HG03135 (cell line): ENCODE data around the gene TLR5.

ENCODE experiments used
- ATAC-seq: cut with Tn5 transposase; IDR thresholded peaks from one replicate; pipeline ENCODE4 v1.9.1; 2021; ENCODE audit warnings: mild to moderate bottlenecking, moderate library complexity; ENCODE audit not compliant: unreplicated experiment

The TLR5 gene

DNA sequence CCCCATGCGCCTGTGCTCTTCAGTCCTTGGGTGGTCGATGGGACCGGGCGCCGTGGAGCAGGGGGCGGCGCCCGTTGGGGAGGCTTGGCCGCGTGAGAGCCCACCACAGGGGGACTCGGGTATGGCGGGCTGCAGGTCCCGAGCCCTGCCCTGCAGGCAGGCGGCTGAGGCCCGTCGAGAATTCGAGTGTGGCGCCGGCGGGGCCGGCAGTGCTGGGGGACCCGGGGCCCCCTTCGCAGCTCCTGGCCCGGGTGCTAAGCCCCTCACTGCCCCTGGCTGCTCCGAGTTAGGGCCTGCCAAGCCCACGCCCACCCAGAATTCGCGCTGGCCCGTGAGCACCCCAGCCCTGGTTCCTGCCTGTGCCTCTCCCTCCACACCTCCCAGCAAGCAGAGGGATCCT, 26.1 kb downstream of the TLR5 start:
- ATAC-seq, result no peak

DNA sequence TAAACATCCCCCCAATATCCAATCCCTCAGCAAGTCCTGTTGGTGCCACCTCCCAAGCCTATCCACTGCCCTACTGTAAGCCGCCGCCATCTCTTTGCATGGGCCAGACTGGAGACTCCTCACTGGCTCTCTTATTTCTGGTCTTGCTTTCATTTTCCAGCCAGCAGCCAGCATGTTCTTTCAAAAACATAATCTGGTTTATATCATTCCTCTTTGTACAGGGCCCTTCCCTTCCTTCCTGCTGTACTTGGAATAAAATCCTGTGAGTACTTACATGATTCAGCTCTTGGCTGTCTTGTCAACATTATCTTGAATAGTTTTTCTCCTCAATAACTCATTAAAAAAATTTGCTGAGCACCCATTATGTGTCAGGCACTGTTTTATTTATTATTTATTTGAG, 28.2 kb downstream of the TLR5 start:
- ATAC-seq, result no peak

DNA sequence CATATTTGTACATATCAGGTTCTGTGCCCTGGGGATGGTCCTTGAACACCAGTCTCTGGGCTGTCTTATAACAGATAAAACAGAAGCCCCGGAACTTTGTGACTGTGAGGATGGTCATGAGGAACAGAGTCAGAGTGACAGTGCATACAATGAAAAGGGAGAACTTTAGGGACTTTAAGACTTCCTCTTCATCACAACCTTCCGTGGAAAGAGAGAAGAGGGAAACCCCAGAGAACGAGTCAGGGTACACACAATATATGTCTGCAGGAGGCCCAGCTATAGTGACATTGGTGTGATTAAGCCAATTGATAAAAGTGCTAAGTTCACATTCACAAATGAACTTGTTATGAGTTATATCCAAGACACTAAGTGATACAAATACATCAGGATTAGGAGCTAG, 32.1 kb downstream of the TLR5 start:
- no peak for ATAC-seq

DNA sequence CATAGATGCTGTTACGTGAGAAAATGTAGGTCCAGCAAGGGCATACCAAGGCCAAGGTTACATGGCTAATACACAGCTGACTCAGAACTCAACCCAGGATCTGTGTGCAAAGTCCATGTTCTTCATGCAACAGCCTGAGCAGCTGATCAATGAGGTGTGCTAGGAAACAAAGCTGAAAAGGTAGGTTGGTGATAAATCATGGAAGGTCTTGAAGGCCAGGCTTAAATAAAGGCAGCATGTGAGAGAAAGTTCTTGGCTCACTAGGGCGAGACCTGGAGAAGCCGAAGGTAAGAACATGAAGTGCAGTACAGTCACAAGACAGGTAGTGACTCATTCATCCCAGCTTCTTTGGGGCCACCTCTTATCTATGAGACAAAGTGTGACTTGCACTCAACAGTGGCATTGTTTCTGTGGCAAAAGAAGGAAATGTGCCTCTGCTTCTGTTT, 33.4 kb downstream of the TLR5 start:
- no peak for ATAC-seq

DNA sequence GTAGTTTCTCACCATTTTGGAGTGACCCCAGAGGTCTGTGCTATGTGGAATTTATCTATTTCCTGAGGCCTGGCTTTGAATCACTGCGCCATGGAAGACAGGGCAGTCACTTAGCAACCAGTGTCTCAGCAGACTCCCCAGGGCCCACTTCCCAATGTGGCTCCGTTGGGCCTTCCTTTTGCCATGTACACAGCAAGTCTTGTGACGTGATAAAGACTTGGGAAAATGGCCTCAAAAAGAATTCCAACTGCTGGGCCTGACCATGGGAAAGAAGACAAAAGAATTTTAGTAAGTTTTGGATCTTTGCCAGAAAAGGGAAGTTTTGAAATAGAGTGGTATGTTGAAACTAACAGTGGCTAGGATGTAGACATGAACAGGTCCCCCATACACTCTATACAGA, 36.2 kb downstream of the TLR5 start:
- ATAC-seq, result no peak

DNA sequence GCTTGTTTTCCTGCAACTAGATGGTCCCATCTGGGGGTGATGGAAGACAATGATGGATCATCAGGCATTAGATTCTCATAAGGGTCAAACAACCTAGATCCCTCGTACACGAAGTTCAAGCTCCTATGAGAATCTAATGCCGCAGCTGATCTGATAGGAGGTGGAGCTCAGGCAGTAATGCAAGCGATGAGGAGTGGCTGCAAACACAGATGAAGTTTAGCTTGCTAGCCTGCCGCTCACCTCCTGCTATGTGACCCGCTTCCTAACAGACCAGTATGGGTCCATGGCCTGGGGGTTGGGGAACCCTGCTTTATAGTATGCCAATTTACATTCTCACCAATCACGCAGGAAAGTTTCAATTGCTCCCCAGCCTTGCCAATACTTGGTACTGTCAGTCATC, 37.5 kb downstream of the TLR5 start:
- no peak for ATAC-seq

DNA sequence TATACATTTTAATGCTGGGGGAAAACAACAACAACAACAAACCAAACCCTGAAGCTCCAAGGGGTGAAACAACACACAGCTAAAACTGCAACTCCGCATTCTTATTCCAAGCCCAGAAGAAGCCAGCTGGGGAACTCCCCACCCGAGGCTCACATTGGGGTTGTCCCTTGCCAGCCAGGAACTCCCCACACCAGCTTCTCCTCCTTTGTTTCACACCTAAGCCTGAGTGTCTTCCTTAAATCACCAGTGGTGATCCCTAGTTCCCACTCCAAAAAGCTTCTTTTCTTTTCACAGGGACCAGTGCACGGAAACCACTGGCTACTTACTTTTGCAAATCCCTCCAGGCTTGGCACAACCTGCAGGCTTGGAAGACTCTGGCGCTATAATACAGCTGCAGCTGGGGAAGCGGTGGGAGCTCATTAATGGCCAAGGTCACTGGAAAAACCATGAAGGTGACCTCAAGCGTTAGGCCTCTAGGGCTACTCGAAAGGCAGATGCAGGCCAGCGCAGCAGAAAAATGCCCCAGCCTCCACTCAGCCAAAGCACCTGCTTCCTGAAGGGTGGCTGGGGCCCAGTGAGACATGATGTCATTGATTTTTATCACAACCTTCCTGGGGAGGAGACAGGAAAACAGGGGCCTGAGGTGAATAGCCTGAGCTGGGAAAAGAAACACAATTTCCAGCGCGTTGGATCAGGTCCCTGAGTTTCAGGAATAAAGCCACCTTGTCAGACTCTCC, 40.1 kb downstream of the TLR5 start:
- no peak for ATAC-seq

DNA sequence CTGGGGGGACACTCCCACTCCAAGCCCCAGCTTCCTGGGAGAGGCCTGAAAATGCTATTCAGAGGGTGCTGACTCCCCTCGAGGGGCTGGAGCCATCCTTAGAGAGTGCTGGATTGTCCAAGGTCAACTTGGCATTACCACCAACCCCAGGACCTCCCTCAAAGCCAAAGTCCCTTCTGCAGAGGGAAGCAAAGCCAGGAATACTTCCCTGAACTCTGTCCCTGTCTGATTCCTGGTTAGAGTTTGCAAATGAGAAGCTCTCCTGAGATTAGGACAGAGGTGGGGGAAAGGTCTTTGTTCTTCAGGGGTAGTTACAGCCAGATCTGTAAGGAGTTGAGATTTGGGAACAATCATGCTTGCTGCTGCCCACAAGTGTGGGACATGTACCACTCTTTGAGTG, 45.3 kb downstream of the TLR5 start:
- ATAC-seq, result no peak

DNA sequence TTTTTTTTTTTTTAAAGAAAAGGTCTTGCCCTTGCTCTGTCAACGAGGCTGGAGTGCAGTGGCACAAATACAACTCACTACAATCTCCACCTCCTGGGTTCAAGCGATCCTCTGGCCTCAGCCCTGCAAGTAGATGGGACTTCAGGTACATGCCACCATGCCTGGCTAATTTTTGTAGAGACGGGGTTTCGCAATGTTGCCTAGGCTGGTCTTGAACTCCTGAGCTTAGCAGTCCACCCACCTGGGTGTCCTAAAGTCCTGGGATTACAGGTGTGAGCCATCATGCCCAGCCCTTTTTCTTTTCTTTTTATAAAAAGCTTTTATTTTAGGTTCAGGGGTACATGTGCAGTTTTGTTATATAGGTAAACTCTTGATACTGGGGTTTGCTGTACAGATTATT, 47.2 kb downstream of the TLR5 start:
- ATAC-seq, result no peak

DNA sequence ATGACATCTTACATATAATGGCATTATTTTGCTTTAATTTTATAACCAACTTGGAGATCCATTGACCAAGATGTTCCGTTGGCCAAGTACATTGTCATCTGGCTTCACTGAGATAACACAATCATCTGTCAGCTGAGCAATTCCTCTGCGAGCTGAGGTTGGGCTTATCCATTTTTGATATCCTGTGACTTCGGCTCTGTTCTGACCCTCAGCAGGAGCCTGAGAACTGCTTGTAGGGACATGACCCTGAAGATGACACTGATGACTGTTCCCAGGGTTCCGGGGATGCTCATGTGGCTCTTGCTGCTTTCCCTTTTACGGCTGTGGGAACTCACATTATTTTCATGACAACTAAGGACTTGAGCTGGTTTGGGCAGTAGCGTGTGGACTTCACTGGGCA, 51.2 kb downstream of the TLR5 start:
- no peak for ATAC-seq

DNA sequence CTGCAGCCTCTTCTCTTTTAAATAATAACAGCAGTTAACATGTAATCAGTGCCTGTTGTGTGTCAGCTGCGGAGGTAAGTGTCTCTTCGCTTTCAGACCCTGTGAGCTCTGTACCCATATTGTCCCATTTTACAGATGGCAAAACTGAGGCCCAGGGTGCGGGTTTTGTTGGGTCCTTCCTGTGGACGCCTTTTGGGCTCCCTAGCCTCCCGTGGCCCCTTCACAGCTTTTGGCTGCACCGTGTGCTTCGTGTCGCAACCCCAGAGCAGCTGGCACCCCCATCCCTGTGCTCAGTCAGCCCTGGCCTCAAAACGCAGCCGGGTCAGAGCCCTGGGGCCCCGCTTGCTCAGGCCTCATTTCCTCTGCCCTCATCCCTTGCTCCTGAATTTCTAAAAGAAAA, 53.8 kb downstream of the TLR5 start:
- no peak for ATAC-seq

DNA sequence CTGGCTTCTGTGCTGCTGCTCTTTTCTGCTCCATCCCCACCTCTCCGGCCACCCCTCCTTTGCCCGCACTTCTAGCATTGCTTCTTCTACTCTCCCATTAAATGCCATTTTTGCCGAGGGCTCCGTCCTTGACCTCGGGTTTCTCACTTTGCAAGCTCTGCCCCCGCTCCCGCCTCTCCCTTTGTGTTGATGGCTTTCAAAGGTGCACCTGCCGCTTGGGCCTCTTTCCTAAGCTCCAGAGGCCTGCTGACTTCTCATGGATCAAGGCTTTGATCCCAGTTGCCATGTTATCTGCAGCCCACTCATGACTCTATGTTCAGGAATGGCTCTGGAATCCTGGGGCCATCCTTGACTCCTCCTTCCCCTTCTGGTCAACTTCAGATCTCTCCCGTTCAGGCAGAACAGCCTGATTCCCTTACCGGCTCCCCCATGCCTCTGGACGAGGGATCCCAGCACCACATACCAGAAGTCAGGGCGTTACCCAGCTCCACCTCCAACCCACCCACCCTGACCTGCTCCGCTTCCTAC, 54.3 kb downstream of the TLR5 start:
- no peak for ATAC-seq

DNA sequence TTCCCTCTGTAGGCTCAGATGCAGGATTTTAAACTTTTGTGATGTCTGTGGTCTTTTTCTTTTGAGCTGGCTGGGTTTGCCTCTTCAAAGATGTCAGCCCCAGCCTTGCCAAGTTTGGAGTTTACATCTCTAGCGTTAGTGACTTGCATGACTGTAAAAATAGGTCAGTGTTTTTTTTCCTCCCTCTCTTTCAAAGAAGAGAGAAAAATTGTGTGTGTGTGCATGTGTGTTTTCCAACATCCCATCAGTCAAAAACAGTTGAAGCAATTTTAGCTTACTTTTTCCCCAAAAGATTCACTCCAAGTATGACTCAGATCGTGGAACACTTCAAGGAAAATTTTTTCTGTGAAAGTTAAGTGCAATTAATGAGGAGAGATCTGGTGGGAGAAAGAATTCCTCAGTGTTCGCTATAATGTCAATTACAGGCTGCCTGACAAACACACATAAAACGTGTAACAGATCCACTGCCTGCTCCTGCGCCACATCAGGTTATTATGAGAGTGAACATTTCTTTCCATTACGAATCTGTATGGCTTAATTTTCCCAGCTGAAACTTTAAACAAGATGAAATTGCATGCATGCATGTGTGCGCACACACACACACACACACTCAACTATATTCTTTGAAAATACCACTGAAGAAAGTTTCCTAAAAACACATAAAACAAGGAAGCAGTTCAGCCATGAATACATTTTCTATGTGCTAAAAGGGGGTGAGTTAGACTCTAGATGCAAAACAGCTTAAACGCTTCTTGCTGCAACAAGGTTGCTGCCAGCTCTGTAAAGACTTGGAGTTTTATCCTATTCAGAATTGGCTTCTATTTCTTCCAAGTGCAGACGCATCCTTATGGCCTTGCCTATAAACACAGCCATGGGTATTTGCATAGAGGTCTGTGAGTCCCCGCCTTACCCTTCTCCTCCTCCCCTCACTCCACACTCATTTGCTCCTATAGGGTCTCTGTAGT, 55.5 kb downstream of the TLR5 start:
- no peak for ATAC-seq

DNA sequence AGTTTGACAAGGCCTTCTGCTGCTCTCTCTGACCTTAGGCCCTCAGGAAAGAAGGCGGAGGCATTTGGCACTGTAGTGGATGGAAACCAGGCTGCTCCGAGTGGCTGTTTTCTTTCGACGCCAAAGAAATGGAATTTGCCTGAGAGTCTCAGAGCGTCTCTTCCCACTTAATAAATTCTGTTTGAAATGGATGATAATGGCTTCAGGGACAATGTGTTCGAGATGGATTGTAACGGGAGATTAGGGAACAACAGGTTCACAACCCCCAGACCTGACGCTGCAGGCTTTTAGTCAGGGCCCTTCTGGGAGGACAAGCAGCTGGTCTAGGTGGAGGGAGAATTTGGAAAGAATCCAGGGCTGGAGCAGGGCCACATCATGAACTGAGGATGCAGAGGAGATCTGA, 58.6 kb downstream of the TLR5 start:
- no peak for ATAC-seq

DNA sequence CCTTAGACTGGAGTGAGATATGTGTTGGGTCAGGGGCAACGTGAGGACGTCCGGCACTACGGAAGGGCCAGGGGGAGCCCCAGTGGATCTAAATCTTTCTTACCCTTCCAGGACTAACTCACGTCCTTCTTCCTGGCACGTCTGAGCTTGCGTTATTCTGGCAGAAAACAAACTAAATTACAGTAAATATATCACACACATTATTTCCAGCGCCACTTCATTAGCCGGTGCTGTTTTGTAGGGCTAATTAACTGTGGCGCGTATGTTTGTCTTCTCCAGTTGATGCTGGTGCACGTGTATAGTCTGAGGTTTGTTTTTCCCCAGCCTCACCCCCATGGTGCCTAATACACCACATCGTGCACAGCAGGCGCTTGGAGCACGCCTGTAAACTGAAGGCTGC, 59.2 kb downstream of the TLR5 start:
- ATAC-seq, result no peak

DNA sequence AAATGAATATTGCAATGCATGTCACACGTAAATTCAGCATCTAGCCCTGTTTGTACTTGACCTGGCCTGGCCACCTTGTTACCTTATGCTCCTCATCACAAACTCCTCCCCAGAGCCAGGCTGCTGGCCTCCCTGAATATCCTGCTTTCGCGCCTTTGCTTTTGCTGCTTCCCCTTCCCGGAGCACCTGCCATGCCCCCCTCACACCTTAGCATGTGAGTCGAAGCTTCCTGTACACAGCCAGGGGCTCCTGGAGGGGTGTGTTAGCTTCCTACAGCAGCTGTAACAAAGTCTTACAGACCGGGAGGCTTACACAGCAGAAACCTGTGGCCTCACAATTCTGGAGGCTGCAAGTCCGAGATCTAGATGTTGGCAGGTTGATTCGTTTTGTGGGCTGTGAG, 60.1 kb downstream of the TLR5 start:
- ATAC-seq, result no peak

DNA sequence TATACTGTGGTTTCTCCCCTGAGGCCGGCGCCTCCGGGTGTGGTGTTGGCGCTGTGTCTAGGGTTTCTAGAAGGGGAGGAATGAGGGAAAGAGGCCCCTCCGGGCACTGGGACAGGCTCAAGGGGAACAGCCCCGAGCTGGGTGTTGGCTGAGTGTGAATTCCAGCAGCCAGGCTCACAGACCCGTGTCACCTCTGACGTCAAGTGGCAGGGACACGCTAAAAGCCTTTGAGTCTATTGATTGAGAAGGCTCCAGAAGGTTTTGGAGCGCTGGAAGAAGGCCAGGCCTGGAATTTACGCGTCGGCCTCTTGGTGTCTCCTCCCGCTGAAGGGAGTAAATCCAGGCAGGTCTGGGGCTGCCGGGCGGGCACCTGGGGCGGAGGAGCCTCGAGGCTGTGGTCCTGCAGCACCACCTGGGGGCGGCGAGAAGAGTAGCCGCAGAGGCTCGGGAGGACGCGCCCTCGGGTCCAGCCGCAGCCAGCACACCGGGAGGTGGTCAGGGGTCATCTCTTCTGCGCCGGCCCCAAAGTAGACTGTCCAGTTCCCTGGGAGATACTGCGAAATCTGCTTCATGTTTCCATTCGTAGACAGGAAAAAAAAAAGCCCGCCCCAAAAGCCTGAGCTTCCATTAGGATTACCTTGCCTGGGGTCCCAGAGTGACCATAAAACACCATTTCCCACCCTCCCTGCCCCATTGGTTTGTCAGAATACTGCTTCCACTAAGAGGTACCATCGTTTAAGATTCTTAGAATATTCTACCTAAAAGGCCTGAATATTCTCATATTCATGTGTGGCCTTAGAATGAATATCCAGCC, 61.7 kb downstream of the TLR5 start:
- ATAC-seq, result peak; percentile 94

DNA sequence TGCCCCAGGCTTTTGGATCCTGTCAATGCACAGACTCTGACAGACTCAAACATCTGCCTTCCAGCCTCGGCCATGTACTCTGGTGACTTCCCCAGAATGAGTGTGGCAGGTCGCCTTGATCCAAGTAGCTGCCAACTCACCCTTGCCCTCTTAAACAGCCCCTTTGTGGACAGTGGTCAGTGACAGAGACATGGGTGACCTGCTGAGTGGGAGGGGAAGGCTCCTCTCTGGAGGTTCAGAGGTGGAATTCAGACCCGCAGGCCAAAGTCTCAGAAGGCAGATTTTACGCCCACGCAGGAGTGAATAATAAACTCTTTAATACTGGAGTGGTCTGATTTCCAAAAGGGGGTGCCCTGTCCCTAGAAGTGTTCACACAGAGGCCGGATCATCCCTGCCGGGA, 63.5 kb downstream of the TLR5 start:
- no peak for ATAC-seq

DNA sequence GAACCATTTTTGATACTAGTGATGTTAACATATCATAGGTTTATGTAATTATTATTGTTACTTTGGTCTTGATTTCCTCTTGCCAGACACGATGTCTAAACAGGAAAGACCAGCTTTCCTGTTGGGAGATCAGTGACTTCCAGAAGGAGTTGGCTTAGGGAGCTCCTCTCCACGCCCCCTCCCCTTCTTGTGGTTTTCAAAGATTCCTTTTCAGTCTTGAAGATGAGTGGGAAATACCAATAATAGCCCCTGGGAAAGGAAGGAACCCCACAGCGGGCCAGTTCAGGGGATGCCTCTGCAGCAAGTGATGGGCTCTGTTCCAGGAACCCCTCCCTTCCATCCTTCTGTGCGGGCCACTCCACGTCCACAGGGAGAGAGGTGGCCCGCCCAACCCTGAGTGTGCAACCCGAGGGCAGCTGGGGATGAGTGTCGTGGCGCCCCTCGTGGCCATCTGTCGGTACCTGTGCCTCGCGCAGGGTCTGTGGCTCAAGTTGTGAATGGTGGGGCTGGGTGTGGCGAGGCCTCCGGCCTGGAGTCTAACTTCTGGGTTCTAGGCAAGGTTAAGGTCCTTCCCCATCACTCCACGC, 65.7 kb downstream of the TLR5 start:
- no peak for ATAC-seq

DNA sequence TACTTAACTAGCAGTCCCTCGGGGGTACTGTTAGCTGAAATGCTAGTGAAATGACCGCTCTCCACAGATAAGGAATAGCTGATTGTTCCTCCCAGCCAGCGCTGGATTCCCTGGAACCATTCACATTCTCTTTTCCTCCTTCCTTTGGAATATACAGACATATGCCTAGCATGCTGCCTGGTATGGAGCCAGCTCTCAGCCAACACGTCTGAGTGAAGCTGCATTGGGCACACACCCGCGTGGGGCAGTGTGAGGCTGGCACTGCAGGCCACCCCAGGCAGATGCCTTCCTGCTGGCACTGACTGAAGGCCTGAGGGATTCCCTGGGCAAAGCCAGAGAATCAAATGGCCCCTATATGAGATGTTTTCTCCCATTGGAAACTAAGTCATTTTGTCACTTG, 66.7 kb downstream of the TLR5 start:
- no peak for ATAC-seq

DNA sequence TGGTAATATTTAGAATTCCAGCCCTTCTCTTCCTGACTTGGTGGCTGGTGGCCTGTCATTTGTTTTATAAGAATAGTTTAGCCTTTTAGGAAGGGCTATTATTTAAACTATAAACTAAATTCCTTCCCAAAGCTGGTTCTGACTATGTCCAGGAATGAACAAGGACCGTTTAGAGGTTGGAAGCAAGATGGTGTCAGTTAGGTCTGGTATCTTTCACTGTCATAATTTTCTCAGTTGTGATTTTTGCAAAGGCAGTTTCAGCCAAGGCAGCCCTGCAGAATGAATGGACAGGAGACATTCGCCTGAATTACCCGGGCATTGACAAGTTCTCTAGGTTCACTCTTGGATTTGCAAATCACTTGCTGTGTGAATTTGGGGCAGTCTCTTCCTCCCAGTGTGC, 67.2 kb downstream of the TLR5 start:
- no peak for ATAC-seq
